Hepatocyte (in vitro differentiated cells): ENCODE data around the gene ITGB1. TPM values are rescaled to one million over a fixed set of nuclear protein-coding genes. Genes with fewer than 3 reads are reported as not detected.
"Not testable (repeated sequence)": the region's sequence is repeated elsewhere in the genome, so short reads cannot be mapped to it uniquely, and the experiment has no call there.

ENCODE experiments used
- DNase-seq: peaks from one replicate; pipeline ENCODE4 v3.0.0-alpha.2; 2016; ENCODE audit warnings: low spot score
- H2AFZ ChIP-seq: fragments of 200-600 bp; sonication (generic); 2 replicates; pipeline ENCODE4 v1.6.0; 2016; ENCODE audit warnings: antibody characterized with exemption, mild to moderate bottlenecking
- H3K27ac ChIP-seq: fragments of 200-600 bp; sonication (generic); 2 replicates; pipeline ENCODE4 v1.5.1; 2016; ENCODE audit warnings: mild to moderate bottlenecking
- H3K27me3 ChIP-seq: fragments of 200-600 bp; sonication (generic); 2 replicates; pipeline ENCODE4 v1.6.1; 2016
- H3K36me3 ChIP-seq: fragments of 200-600 bp; sonication (generic); replicated peaks from 2 replicates; pipeline ENCODE4 v1.5.1; 2016; ENCODE audit warnings: low read depth; ENCODE audit not compliant: insufficient read depth
- H3K4me1 ChIP-seq: fragments of 200-600 bp; sonication (generic); 2 replicates; pipeline ENCODE4 v1.5.1; 2016; ENCODE audit warnings: mild to moderate bottlenecking, moderate library complexity; ENCODE audit not compliant: insufficient read depth
- H3K4me2 ChIP-seq: fragments of 200-600 bp; sonication (generic); 2 replicates; pipeline ENCODE4 v1.6.0; 2016
- H3K4me3 ChIP-seq: fragments of 200-600 bp; sonication (generic); 2 replicates; pipeline ENCODE4 v1.5.1; 2016; ENCODE audit warnings: mild to moderate bottlenecking
- H3K79me2 ChIP-seq: fragments of 200-600 bp; sonication (generic); 2 replicates; pipeline ENCODE4 v1.6.0; 2017; ENCODE audit warnings: mild to moderate bottlenecking
- H3K9me2 ChIP-seq: fragments of 200-600 bp; sonication (generic); replicated peaks from 2 replicates; pipeline ENCODE4 v1.6.0; 2017; ENCODE audit warnings: mild to moderate bottlenecking; ENCODE audit not compliant: insufficient read depth
- H3K9me3 ChIP-seq: fragments of 200-600 bp; sonication (generic); 2 replicates; pipeline ENCODE4 v1.5.1; 2016; ENCODE audit warnings: low read depth, mild to moderate bottlenecking
- H4K20me1 ChIP-seq: fragments of 200-600 bp; sonication (generic); 2 replicates; pipeline ENCODE4 v1.6.0; 2016; ENCODE audit warnings: mild to moderate bottlenecking; ENCODE audit not compliant: insufficient read depth, poor library complexity, severe bottlenecking
- CTCF ChIP-seq: fragments of 200-600 bp; sonication (generic); IDR thresholded peaks from 2 replicates; pipeline ENCODE4 v1.5.1; 2016; ENCODE audit warnings: antibody characterized with exemption, mild to moderate bottlenecking; ENCODE audit not compliant: poor library complexity
- EZH2 ChIP-seq: fragments of 200-600 bp; sonication (generic); IDR thresholded peaks from 2 replicates; pipeline ENCODE4 v1.6.1; 2016; ENCODE audit warnings: antibody characterized with exemption, mild to moderate bottlenecking, borderline replicate concordance
- EZH2phosphoT487 ChIP-seq: fragments of 200-600 bp; sonication (generic); IDR thresholded peaks from one replicate; pipeline ENCODE4 v1.6.1; 2018; ENCODE audit warnings: antibody characterized with exemption, mild to moderate bottlenecking, low read depth, moderate library complexity; ENCODE audit not compliant: unreplicated experiment, severe bottlenecking
- WGBS: methylation state at CpG from one replicate; pipeline ENCODE4 v1.1.6; 2016; ENCODE audit warnings: low lambda C conversion rate; ENCODE audit errors: missing lambda C conversion rate; 5-methylcytosine and 5-hydroxymethylcytosine counted together
- polyA plus RNA-seq: library from polyadenylated mRNA; unstranded; fragments of >200 nt; fragmentation: Nextera tagmentation; extraction: Ambion mirVana; gene quantifications from 2 replicates; pipeline ENCODE4 v1.2.1, GENCODE V29; 2016
- total RNA-seq: library from RNA; depleted of rRNA; stranded (reverse); fragments of >200 nt; gene quantifications from 2 replicates; pipeline ENCODE4 v1.2.3, GENCODE V29; 2014

Gene ITGB1
- total and polyA plus RNA-seq, 2 experiments from 2014 or later, result 291 to 552 TPM

DNA sequence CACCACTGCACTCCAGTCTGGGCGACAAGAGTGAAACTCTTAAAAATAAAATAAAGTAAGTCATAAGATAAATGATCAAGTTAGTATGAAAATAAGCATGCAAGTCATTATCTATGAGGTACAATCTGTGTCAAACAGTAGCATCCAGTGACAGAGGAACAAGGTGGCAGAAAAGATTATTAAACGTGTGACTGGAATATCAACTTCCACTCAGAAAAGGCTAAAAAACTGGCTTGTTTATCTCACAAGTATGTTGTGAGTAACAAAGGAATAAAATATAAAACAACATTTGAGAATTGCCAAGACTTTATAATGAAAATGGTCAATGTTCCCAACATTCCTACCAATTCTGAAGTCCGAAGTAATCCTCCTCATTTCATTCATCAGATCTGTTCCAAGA, 30.3 kb downstream of the ITGB1 start:
- Histone ChIP-seq H3K4me2 (no peak overlapping the region), H3K79me2 (peaks cover 55% of the 10 kb centered on the region), H3K27ac (no peak overlapping the region), H3K4me3 (no peak overlapping the region), H3K9me3 (no peaks in the 10 kb centered on the region), H4K20me1 (peaks cover 10% of the 10 kb centered on the region), H3K4me1 (no peaks in the 10 kb centered on the region), H3K36me3 (no peaks in the 10 kb centered on the region), H3K9me2 (no peaks in the 10 kb centered on the region), H2AFZ (no peak overlapping the region), H3K27me3 (no peaks in the 10 kb centered on the region)
- 98% methylated on average over 3 of the region's 3 CpGs for WGBS
- no peak for DNase-seq
- TF ChIP-seq EZH2phosphoT487 (no peak), EZH2 (no peak), CTCF (no peak)

GRCh38 chr10:32923849-32924248, 34.2 kb downstream of the ITGB1 start:
- Histone ChIP-seq H3K4me2 (no peak overlapping the region), H3K27me3 (no peaks in the 10 kb centered on the region), H3K27ac (no peak overlapping the region), H3K79me2 (peaks cover 28% of the 10 kb centered on the region), H3K36me3 (peaks cover 6% of the 10 kb centered on the region), H2AFZ (no peak overlapping the region), H3K9me2 (no peaks in the 10 kb centered on the region), H3K4me3 (no peak overlapping the region), H3K9me3 (no peaks in the 10 kb centered on the region), H4K20me1 (no peaks in the 10 kb centered on the region), H3K4me1 (no peaks in the 10 kb centered on the region)
- DNase-seq, result no peak
- TF ChIP-seq EZH2, result no peak
- WGBS, result 87% methylated on average over 2 of the region's 2 CpGs

- 73% methylated on average over 2 of the region's 2 CpGs for WGBS
- DNase-seq, result no peak
- peaks cover 28% of the 10 kb centered on the region for H3K79me2 ChIP-seq
- no peak overlapping the region for H3K27ac ChIP-seq
- peaks cover 6% of the 10 kb centered on the region for H3K36me3 ChIP-seq
- H3K4me1 ChIP-seq, result no peaks in the 10 kb centered on the region
- no peaks in the 10 kb centered on the region for H3K9me3 ChIP-seq
- no peak overlapping the region for H3K4me3 ChIP-seq
- H3K9me2 ChIP-seq, result no peaks in the 10 kb centered on the region
- TF ChIP-seq EZH2 (no peak), EZH2phosphoT487 (no peak), CTCF (no peak)
- H4K20me1 ChIP-seq, result no peaks in the 10 kb centered on the region
- no peaks in the 10 kb centered on the region for H3K27me3 ChIP-seq
- H3K4me2 ChIP-seq, result no peak overlapping the region
- H2AFZ ChIP-seq, result no peak overlapping the region
Measured at GRCh38 chr10:32923134-32923533, 34.9 kb downstream of the ITGB1 start.

DNA sequence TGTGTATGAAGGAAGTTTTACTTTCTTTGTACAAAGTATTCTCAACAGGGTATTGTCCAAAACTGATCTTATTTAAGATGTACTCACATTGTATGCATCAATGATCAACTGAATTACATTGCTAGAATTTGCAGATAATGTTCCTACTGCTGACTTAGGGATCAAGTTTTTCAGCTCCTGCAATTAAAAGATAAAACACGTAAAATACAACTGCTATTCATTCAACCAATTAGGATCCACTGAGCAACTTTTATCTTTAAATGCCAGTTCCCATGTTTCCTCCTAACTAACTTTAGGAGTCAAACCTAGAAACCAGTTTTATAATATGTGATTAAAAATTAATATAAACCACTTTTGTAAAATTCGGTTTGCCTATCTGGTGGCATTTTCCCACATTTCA, 35.9 kb downstream of the ITGB1 start:
- H3K79me2 ChIP-seq, result peaks cover 30% of the 10 kb centered on the region
- DNase-seq, result no peak

GRCh38 chr10:32917817-32918216, 40.2 kb downstream of the ITGB1 start:
- H3K79me2 ChIP-seq, result peaks cover 15% of the 10 kb centered on the region
- not testable (repeated sequence) for DNase-seq, H3K36me3 ChIP-seq, H3K27me3 ChIP-seq, H3K9me3 ChIP-seq, H3K27ac ChIP-seq, H3K4me3 ChIP-seq, H4K20me1 ChIP-seq, H3K4me2 ChIP-seq, H3K9me2 ChIP-seq, H2AFZ ChIP-seq, H3K4me1 ChIP-seq
- WGBS, result 95% methylated on average over 5 of the region's 5 CpGs

More for the DNA sequence above, 35.9 kb downstream of the ITGB1 start:
- no peak for TF ChIP-seq EZH2phosphoT487
- no peak for TF ChIP-seq CTCF
- Histone ChIP-seq H3K4me2 (no peak overlapping the region), H4K20me1 (no peaks in the 10 kb centered on the region), H3K27ac (no peak overlapping the region), H3K27me3 (no peaks in the 10 kb centered on the region), H3K36me3 (peaks cover 9% of the 10 kb centered on the region), H3K4me1 (no peaks in the 10 kb centered on the region), H3K9me3 (no peaks in the 10 kb centered on the region), H3K9me2 (no peaks in the 10 kb centered on the region), H2AFZ (no peak overlapping the region), H3K4me3 (no peak overlapping the region)
- 84% methylated on average over 2 of the region's 2 CpGs for WGBS
